AG09309 (cell line): ENCODE data around the gene YIF1A.

Source experiments
- DNase-seq: peaks from one replicate; pipeline ENCODE4 v3.0.0-alpha.2; 2010; ENCODE audit warnings: low read depth
- H3K4me3 ChIP-seq: 2 replicates; pipeline ENCODE4 v1.5.1; 2011; ENCODE audit warnings: mild to moderate bottlenecking, low read depth, low read length, moderate library complexity; ENCODE audit not compliant: control insufficient read depth
- TF ChIP-seq, protein P1 (sequence below): IDR thresholded peaks from 2 replicates; pipeline ENCODE4 v1.5.1; 2011; ENCODE audit warnings: mild to moderate bottlenecking, low read depth, low read length, inconsistent platforms; ENCODE audit not compliant: insufficient read depth, control insufficient read depth; ENCODE audit errors: missing control alignments

The YIF1A gene

GRCh38 chr11:66328302-66329144 is 39.6 kb upstream of the YIF1A start:
- TF ChIP-seq, protein P1, sequence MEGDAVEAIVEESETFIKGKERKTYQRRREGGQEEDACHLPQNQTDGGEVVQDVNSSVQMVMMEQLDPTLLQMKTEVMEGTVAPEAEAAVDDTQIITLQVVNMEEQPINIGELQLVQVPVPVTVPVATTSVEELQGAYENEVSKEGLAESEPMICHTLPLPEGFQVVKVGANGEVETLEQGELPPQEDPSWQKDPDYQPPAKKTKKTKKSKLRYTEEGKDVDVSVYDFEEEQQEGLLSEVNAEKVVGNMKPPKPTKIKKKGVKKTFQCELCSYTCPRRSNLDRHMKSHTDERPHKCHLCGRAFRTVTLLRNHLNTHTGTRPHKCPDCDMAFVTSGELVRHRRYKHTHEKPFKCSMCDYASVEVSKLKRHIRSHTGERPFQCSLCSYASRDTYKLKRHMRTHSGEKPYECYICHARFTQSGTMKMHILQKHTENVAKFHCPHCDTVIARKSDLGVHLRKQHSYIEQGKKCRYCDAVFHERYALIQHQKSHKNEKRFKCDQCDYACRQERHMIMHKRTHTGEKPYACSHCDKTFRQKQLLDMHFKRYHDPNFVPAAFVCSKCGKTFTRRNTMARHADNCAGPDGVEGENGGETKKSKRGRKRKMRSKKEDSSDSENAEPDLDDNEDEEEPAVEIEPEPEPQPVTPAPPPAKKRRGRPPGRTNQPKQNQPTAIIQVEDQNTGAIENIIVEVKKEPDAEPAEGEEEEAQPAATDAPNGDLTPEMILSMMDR: peak; percentile 94
- DNase-seq: no peak
- H3K4me3 ChIP-seq: no peak overlapping the region

GRCh38 chr11:66328031-66328301 is 39.0 kb upstream of the YIF1A start:
- no peak for DNase-seq
- no peak overlapping the region for H3K4me3 ChIP-seq
- TF ChIP-seq, protein P1: no peak

GRCh38 chr11:66327171-66328030 is 38.5 kb upstream of the YIF1A start:
- TF ChIP-seq, protein P1: no peak
- H3K4me3 ChIP-seq: no peak overlapping the region
- no peak for DNase-seq

GRCh38 chr11:66326261-66327111 is 37.5 kb upstream of the YIF1A start:
- no peak overlapping the region for H3K4me3 ChIP-seq
- TF ChIP-seq, protein P1: no peak
- no peak for DNase-seq

DNA sequence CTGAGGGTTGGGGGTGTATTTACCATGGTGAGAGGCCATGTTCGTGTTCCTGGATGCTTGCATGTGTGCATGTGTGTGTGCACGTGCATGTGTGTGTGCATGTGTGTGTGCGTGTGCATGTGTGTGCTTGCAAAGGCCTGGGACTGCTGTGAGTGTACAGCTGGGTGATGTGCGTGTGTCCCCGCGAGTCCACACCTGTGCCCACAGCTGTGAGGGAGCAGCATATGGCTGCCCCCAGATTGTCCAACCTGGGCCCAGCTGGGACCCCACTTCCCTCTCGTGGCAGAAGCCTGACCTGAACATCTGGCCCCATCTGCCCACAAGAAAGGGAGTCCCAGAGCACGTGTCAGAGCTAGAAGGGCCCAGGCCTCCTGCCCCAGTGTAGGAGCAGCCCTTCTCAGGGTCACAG is 36.3 kb upstream of the YIF1A start:
- no peak overlapping the region for H3K4me3 ChIP-seq
- TF ChIP-seq, protein P1: no peak
- no peak for DNase-seq

DNA sequence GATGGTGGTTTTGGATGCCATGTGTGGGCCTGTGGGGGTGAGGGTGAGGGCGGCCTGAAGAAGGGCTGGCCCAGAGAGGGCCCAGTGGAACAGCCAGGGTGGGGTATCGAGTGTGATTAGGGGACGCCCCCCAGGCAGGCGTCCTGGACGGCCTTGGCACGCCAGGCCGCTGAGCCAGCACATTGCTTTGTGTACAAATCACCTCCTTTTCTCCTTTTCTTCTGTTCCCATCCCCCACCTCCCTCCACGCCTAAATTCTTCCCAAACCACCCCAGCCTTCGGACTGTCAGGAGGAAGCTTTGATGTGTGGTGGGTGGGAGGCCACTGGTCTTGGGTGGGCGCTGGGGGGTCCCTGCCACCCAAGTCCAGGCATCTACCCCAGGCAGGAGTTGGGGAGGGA is 35.7 kb upstream of the YIF1A start:
- DNase-seq: no peak
- H3K4me3 ChIP-seq: no peak overlapping the region
- TF ChIP-seq, protein P1: no peak
